NCI-H128 (cell line): ENCODE measurements around the gene RPS15.

Experiments used
- DNase-seq: peaks from one replicate; lab custom pipeline; 2025; ENCODE audit not compliant: unreplicated experiment; lab: John Stamatoyannopoulos, UW

Gene RPS15

DNA sequence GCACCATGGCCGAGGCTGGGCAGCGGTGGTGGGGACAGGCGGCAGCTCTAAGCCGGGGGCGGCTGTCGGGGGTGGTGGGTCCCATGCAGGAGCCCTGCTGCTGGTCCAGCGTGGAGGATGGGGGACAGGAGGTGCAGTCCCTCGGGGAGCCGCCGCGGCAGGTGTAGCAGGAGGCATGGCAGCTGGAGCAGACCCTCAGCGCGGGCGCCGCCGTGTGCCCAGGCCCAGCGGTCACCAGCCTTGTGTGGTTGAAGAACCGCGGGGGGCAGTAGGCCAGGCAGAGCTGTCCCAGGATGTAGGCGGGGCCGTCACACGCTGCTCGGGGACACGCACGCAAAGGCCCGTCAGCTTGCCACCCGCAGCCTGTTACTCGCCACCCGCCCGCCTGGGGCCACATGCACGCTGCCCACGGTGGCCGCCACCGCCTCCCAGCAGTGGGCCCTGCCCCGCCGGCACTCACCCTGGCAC is 43.7 kb downstream of the RPS15 start:
- DNase-seq = no peak

DNA sequence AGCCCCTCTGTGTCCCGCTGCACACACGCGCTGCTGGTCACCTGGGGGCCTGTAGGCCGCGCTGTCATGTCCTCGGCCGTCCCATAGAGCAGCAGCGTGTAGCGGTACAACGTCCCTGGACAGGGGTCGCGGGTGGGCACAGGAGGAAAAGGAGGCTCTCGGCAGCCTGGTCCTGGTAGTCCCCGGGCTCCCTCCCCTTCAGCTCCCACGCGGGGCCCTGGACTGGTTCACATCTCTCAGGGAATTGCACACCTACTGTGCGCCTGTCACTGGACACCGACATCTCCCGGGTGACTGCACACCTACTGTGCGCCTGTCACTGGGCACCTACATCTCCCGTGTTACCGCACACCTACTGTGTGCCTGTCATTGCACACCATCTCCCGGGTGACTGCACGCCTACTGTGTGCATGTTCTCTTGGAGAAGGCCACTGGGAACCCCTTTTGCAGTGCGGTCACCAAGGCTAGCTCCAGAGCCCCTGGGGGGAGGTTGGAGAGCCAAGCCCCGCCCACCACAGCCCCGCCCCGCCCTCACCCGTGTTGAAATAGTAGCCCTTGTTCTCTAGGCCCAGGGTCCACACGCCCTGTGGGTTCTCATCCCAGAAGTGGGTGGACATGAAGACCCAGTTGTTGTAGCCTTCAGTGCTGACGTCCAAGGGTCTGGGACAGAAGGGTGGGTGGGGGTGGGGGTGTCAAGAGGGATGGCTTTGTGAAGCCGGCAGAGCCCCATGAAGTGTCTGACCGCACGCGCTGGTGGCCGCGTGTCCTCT is 44.4 kb downstream of the RPS15 start:
- DNase-seq = no peak

DNA sequence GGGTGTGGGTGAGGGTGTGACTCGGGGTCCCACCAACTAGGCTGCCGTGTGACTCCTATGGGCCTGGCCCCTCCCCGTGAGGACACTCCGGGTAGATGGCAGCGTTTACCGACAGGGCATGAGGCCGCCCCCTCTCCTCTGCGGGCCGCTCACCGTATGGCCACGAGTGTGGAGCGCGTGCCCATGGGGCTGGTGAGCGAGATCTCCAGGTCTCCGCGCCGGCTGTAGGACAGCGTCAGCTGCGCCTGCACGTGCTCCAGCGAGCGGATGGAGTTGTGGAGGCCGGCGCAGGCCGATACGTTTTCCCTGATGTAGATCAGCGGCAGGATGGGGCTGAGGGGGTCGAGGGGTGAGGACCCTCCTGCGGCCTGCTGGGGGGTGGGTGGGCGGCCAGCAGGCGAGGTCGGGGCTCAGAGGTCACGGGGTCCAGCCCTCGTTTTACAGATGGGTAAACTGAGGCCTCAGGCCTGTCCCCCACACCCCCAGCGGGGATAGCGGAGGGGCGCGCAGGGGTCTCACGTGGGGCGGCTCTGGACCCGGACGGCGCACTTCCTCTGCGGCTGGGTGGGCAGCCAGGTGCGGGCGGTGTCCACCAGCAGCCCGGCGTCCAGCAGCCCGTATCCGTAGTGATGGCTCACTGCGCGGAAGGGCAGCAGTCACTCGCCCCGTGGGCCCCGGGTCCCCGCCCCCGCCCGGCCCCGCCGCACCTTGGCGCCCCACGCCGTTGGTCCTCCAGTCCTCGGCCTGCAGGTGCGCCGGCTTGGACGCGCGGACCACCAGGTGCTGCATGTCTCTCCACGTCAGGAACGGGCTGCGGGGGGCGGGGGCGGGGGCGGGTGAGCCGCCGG is 45.2 kb downstream of the RPS15 start:
- DNase-seq = no peak

DNA sequence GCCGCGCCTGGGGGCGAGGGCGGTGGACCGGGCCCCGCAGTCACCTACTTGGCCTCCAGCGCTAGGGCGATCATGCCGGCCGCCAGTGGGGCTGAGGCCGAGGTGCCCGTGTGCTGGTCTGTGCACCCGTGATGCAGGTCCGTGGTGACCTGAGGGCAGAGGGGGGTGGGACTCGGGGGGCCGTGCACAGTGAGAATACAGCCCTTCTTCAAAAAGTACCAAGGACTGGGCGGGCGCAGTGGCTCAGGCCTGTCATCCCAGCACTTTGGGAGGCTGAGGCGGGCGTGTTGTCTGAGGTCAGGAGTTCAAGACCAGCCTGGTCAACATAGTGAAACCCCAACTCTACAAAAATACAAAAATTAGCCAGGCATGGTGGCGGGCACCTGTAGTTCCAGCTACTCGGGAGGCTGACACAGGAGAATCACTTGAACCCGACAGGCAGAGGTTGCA is 45.8 kb downstream of the RPS15 start:
- no peak for DNase-seq

DNA sequence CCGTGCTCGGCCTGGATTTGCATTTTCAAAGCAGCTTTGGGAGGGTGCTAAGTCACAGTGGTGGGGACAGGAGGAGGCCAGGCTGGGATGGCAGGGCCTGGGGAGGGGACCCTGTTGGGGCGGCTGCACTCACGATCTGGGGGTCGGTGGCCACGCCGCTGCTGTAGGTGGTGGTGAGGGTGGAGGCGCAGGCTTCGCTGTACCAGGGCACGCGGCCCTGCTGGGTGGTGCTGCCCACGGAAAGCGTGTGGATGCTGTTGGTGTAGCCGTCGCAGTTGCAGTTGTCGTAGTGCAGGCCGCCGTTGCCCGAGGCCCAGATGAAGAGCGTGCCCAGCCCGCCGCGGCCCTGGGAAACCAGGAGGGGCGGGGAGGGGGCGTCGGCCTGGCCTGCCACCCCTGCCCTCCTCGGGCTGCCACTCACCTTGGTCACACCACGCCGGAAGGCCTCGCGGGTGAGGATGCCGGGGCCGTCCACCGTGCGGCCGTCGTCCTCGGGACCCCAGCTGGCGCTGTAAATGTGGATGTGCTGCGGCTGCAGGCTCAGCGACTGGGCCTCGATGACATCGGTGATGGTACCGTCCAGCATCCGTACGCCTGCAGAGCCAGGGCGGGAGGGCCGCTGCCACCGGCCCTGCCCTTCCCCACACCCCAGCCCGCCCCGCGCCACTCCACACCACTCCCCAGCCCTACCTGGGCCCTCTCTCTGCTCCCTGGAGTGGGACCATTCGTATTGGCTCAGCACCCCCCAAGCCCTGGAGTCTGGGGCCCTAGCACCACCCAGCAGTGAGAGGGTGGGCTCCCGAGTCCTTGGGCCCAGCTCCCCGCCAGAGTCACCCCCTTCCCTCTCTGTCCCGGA is 48.8 kb downstream of the RPS15 start:
- no peak for DNase-seq

DNA sequence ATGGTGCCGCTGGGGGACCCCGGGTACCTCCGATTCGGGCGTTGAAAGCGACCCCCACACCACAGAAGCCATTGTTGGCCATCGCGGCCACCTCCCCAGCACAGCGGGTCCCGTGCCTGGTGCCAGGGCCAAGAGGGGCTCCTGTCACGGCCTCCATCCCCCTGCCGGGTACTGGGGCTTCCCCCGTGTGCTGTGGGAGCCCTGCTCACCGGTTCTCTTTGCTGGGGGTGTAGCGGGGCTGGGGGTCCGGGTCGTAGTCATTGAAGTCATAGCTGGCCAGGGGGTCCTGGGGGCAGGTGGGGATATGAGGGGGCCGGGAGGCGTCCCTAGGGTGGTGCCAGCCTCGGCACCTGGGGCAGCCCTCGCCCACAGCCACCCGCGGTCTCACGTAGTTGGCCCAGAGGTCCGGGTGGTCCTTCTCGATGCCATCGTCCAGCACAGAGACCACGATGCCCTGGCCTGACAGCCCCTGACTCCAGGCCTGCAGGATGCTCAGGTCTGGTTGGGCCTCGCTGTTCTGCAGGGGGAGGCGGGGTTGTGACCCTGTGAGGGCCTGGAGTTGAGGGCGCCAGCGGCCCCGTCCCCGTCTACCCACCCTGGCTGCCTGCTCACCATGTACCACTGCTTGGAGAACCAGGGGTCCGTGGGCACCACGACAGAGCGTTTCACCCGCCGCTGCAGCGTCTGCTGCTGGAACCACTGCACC is 49.5 kb downstream of the RPS15 start:
- no peak for DNase-seq

DNA sequence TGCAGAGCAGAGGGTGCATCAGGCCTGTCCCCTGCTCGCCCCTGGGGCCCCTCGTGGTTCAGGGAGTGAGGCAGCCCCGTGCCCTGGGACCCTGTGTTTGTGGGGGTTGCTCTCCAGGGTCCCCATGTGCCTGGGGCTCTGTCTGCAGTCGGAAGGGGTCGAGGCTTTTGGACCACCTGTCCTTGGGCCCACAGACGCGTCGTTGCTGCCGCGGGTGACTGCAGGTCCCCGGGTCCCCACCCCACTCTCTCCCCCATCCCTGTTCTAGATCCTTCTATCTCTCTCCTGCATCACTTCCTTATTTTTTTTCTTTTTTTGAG is 50.0 kb downstream of the RPS15 start:
- DNase-seq = no peak

DNA sequence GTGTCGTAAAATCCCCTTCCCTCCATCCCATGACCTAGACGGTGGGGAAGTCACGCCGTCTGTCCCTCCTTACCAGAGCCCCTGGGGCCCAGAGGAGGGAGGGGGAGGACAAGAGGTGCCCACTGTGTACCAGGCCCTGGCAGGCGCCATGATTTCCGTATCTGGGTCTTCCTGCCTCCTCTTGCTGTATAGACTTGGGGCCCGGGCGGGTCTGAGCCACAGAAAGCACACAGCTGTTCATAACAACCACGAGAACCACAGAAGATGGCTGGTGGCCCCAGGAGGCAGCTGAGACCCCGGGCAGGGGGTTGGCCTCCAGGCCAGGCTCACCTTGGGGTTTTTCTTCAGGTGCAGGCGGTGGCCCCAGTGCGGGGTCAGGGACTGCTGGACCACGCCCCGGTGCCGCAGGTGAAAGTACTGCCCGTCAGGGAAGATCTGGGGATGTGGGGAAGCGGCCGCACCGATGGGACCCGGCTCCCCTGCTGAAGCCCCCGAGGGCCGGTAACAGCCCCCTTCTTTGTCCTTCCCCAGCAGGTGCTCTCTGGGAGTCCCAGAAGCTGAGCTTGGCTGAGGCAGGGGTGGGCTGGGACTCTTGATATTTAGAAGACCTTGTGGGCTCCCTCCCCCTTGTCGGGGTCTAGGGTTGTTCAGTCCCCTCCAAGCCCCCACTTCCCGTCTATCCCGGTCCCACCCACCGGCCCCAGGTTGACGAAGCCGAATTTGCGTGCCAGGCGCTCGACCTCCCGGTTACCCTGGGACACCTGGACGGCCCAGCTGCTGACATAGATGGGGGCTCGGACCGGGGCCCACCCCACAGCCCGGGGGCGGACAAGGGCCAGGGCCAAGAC is 51.5 kb downstream of the RPS15 start:
- DNase-seq = no peak
